ENCODE measurements around the gene IL7R. TPM values are rescaled to one million over a fixed set of nuclear protein-coding genes. Genes with fewer than 3 reads are reported as not detected.

The IL7R gene, protein sequence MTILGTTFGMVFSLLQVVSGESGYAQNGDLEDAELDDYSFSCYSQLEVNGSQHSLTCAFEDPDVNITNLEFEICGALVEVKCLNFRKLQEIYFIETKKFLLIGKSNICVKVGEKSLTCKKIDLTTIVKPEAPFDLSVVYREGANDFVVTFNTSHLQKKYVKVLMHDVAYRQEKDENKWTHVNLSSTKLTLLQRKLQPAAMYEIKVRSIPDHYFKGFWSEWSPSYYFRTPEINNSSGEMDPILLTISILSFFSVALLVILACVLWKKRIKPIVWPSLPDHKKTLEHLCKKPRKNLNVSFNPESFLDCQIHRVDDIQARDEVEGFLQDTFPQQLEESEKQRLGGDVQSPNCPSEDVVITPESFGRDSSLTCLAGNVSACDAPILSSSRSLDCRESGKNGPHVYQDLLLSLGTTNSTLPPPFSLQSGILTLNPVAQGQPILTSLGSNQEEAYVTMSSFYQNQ
- 0.64 TPM in 2 replicates for polyA plus RNA-seq (2013)

DNA sequence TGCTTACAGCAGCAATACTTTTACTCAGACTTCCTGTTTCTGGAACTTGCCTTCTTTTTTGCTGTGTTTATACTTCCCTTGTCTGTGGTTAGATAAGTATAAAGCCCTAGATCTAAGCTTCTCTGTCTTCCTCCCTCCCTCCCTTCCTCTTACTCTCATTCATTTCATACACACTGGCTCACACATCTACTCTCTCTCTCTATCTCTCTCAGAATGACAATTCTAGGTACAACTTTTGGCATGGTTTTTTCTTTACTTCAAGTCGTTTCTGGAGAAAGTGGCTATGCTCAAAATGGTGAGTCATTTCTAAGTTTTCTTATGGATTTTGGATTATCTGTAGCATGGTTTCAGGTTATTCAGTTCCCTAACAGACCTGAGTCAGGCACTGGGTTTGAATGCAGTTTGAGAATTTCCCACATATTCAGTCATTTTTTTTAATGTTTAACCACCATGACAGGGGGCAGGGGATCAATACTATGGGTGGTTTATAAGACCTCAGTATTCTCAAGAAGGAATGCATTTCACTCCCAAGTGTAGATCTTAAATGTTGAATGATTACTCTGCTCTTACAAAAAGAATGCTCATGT lies at the start of gene IL7R:
Gene IL7R (plus strand): TSS at position 127 of the 587 bp plus-strand sequence. CDS start 87 bp downstream, at position 214.
- no peaks in the 10 kb centered on the region for H3K79me1 ChIP-seq (ENCODE audit: low read length)
- no peaks in the 10 kb centered on the region for H3K27me3 ChIP-seq (ENCODE audit: insufficient read depth, low read length)
- H3K23ac ChIP-seq (ENCODE audit: low read length): no peak within 1 kb of the TSS
- no peak within 1 kb of the TSS for H3K4ac ChIP-seq (ENCODE audit: low read depth, low read length)
- no peak within 1 kb of the TSS for H3K27ac ChIP-seq (ENCODE audit: low read depth, low read length)
- H3K9ac ChIP-seq (ENCODE audit: low read length): no peak within 1 kb of the TSS
- no peak within 1 kb of the TSS for H3K4me2 ChIP-seq (ENCODE audit: low read length)
- H4K91ac ChIP-seq (ENCODE audit: low read depth, low read length): no peak within 1 kb of the TSS
- no peak within 1 kb of the TSS for H2AK5ac ChIP-seq (ENCODE audit: low read length)
- H2AFZ ChIP-seq (ENCODE audit: insufficient read depth, low read length, poor library complexity): no peak within 1 kb of the TSS
- H4K12ac ChIP-seq (ENCODE audit: low read depth, low read length): no peak within 1 kb of the TSS
- no peak within 1 kb of the TSS for H2BK120ac ChIP-seq (ENCODE audit: insufficient read depth, low read length, poor library complexity)
- no peak within 1 kb of the TSS for H3K18ac ChIP-seq (ENCODE audit: low read length)
- H3K4me1 ChIP-seq (ENCODE audit: control insufficient read depth in 1 of 2, insufficient read depth in 2 of 2, low read length in 2 of 2): peaks cover 0 to 3% of the 10 kb centered on the region in 2 experiments
- WGBS (ENCODE audit: extremely low coverage, insufficient coverage, insufficient read length): no CpG with 5 or more reads among the region's 1 CpG
- no peaks in the 10 kb centered on the region for H3K9me3 ChIP-seq (ENCODE audit: insufficient read depth, low read depth, low read length)
- no peaks in the 10 kb centered on the region for H3K36me3 ChIP-seq (ENCODE audit: control insufficient read depth in 1 of 2, insufficient read depth in 2 of 2, low read length in 2 of 2)
- DNase-seq: peak in 1 of 2 donors; percentile 15
- no peak within 1 kb of the TSS for H3K4me3 ChIP-seq (ENCODE audit: low read depth, low read length)
- H3K79me2 ChIP-seq (ENCODE audit: control insufficient read depth, insufficient read depth, low read length, poor library complexity): no peaks in the 10 kb centered on the region
- no peak within 1 kb of the TSS for H2BK5ac ChIP-seq (ENCODE audit: low read depth, low read length, poor library complexity)
- no peak within 1 kb of the TSS for H3K14ac ChIP-seq (ENCODE audit: low read length)
- H2BK12ac ChIP-seq (ENCODE audit: low read length): no peak within 1 kb of the TSS
- no peak within 1 kb of the TSS for H4K8ac ChIP-seq (ENCODE audit: low read depth, low read length)

DNA sequence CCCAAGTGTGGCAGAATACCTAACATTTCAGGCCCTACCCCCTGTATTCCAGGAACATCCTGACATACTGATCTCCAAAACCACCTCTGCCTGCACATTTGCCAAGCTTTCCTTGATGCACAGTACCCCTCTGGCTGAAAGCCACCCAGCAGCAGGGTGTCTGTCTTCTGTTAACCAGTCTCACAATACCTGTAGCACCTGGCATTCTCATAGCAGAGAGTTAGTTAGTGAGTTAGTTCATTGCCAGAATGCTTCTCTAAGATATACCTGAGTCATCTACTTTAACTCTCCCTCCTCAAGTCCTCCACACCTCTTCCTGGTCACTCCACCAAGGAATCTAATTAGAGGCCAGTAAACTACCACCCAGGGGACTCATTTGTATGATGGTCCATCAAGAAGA lies 46.1 kb upstream of the IL7R start:
- H2AFZ ChIP-seq (ENCODE audit: insufficient read depth, low read length, poor library complexity): no peak overlapping the region
- H3K4me3 ChIP-seq (ENCODE audit: low read depth, low read length): no peak overlapping the region
- no peak overlapping the region for H3K27ac ChIP-seq (ENCODE audit: low read depth, low read length)
- no peak overlapping the region for H3K18ac ChIP-seq (ENCODE audit: low read length)
- H4K91ac ChIP-seq (ENCODE audit: low read depth, low read length): no peak overlapping the region
- no peak overlapping the region for H3K23ac ChIP-seq (ENCODE audit: low read length)
- H2BK12ac ChIP-seq (ENCODE audit: low read length): no peak overlapping the region
- H2BK5ac ChIP-seq (ENCODE audit: low read depth, low read length, poor library complexity): no peak overlapping the region
- H3K14ac ChIP-seq (ENCODE audit: low read length): no peak overlapping the region
- H3K9ac ChIP-seq (ENCODE audit: low read length): no peak overlapping the region
- H3K79me2 ChIP-seq (ENCODE audit: control insufficient read depth, insufficient read depth, low read length, poor library complexity): no peaks in the 10 kb centered on the region
- H2AK5ac ChIP-seq (ENCODE audit: low read length): no peak overlapping the region
- H3K4ac ChIP-seq (ENCODE audit: low read depth, low read length): no peak overlapping the region
- H4K8ac ChIP-seq (ENCODE audit: low read depth, low read length): no peak overlapping the region
- peak; percentile 73 to 86 for DNase-seq
- no peaks in the 10 kb centered on the region for H3K27me3 ChIP-seq (ENCODE audit: insufficient read depth, low read length)
- no peak overlapping the region for H4K12ac ChIP-seq (ENCODE audit: low read depth, low read length)
- no peak overlapping the region for H3K4me2 ChIP-seq (ENCODE audit: low read length)
- H3K79me1 ChIP-seq (ENCODE audit: low read length): no peaks in the 10 kb centered on the region
- no peaks in the 10 kb centered on the region for H3K9me3 ChIP-seq (ENCODE audit: insufficient read depth, low read depth, low read length)
- H3K4me1 ChIP-seq (ENCODE audit: control insufficient read depth in 1 of 2, insufficient read depth in 2 of 2, low read length in 2 of 2): no peaks in the 10 kb centered on the region
- no peak overlapping the region for H2BK120ac ChIP-seq (ENCODE audit: insufficient read depth, low read length, poor library complexity)
- no peaks in the 10 kb centered on the region for H3K36me3 ChIP-seq (ENCODE audit: control insufficient read depth in 1 of 2, insufficient read depth in 2 of 2, low read length in 2 of 2)

DNA sequence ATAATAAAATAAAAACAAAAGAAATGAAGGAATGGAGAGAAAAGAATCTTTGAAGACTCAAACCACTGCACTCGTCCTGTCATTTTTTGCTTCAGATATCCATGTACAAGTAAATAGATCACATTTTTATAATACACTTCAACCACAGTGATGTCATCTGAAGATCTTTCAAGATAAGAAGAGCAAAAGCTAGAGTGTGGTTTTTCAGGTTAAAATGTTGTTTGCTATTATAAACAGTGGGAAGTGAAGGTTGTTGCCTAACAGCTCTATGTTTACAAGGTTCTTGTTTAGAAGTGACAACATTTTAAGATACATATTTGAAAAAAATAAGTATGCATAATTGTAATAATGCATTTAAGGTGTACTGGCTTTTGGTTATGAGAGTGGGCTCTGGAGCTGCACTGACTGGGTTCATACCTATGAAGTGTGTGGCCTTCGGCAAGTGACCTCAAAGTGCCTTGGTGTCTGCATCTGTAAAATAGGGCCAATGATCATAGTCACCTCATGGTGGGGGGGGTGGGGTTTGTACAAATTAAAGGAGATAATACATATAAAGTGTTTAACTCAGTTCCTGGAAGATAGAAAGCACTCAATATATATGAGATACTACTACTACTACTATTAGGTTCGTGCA lies 45.5 kb upstream of the IL7R start:
- Histone ChIP-seq H3K27me3 (ENCODE audit: insufficient read depth, low read length) (no peaks in the 10 kb centered on the region), H2AFZ (ENCODE audit: insufficient read depth, low read length, poor library complexity) (no peak overlapping the region), H4K12ac (ENCODE audit: low read depth, low read length) (no peak overlapping the region), H3K23ac (ENCODE audit: low read length) (no peak overlapping the region), H3K9ac (ENCODE audit: low read length) (no peak overlapping the region), H3K79me1 (ENCODE audit: low read length) (no peaks in the 10 kb centered on the region), H3K18ac (ENCODE audit: low read length) (no peak overlapping the region), H4K91ac (ENCODE audit: low read depth, low read length) (no peak overlapping the region), H3K27ac (ENCODE audit: low read depth, low read length) (no peak overlapping the region), H4K8ac (ENCODE audit: low read depth, low read length) (no peak overlapping the region), H3K4me1 (ENCODE audit: control insufficient read depth in 1 of 2, insufficient read depth in 2 of 2, low read length in 2 of 2) (no peaks in the 10 kb centered on the region), H3K9me3 (ENCODE audit: insufficient read depth, low read depth, low read length) (no peaks in the 10 kb centered on the region), H2BK12ac (ENCODE audit: low read length) (no peak overlapping the region), H2AK5ac (ENCODE audit: low read length) (no peak overlapping the region), H3K4me2 (ENCODE audit: low read length) (no peak overlapping the region), H2BK5ac (ENCODE audit: low read depth, low read length, poor library complexity) (no peak overlapping the region), H3K14ac (ENCODE audit: low read length) (no peak overlapping the region), H3K4ac (ENCODE audit: low read depth, low read length) (no peak overlapping the region), H3K79me2 (ENCODE audit: control insufficient read depth, insufficient read depth, low read length, poor library complexity) (no peaks in the 10 kb centered on the region), H2BK120ac (ENCODE audit: insufficient read depth, low read length, poor library complexity) (no peak overlapping the region), H3K4me3 (ENCODE audit: low read depth, low read length) (no peak overlapping the region), H3K36me3 (ENCODE audit: control insufficient read depth in 1 of 2, insufficient read depth in 2 of 2, low read length in 2 of 2) (no peaks in the 10 kb centered on the region)
- WGBS (ENCODE audit: extremely low coverage, insufficient coverage, insufficient read length): no CpG with 5 or more reads among the region's 3 CpGs
- peak; percentile 50 to 95 for DNase-seq

DNA sequence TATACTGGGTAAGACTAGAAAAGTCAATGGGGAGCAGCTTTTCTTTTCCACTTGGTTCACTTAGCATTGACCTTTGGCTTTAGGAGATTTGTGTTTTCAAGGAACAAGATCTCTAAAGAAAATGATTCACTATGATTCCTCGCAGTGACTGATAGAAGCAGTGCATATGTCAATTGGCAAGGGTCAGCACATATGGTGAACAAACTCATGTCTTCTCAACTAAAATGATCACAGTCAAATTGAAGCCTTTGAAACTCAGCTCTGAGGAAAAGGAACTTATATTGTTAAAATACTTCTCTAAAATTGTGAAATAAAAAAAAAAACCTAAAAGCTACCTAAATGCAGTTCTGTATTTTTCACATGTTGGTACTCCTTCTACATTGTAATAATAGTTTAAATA lies 43.2 kb upstream of the IL7R start:
- no peak overlapping the region for H4K91ac ChIP-seq (ENCODE audit: low read depth, low read length)
- H3K79me1 ChIP-seq (ENCODE audit: low read length): no peaks in the 10 kb centered on the region
- no peak for DNase-seq
- no peak overlapping the region for H2BK120ac ChIP-seq (ENCODE audit: insufficient read depth, low read length, poor library complexity)
- H3K27ac ChIP-seq (ENCODE audit: low read depth, low read length): no peak overlapping the region
- H3K27me3 ChIP-seq (ENCODE audit: insufficient read depth, low read length): no peaks in the 10 kb centered on the region
- H3K4ac ChIP-seq (ENCODE audit: low read depth, low read length): no peak overlapping the region
- no peaks in the 10 kb centered on the region for H3K36me3 ChIP-seq (ENCODE audit: control insufficient read depth in 1 of 2, insufficient read depth in 2 of 2, low read length in 2 of 2)
- no peak overlapping the region for H4K8ac ChIP-seq (ENCODE audit: low read depth, low read length)
- no peak overlapping the region for H2AFZ ChIP-seq (ENCODE audit: insufficient read depth, low read length, poor library complexity)
- no peaks in the 10 kb centered on the region for H3K79me2 ChIP-seq (ENCODE audit: control insufficient read depth, insufficient read depth, low read length, poor library complexity)
- H4K12ac ChIP-seq (ENCODE audit: low read depth, low read length): no peak overlapping the region
- H3K4me2 ChIP-seq (ENCODE audit: low read length): no peak overlapping the region
- H3K4me3 ChIP-seq (ENCODE audit: low read depth, low read length): no peak overlapping the region
- no peak overlapping the region for H3K18ac ChIP-seq (ENCODE audit: low read length)
- no peak overlapping the region for H2BK12ac ChIP-seq (ENCODE audit: low read length)
- H3K23ac ChIP-seq (ENCODE audit: low read length): no peak overlapping the region
- H2AK5ac ChIP-seq (ENCODE audit: low read length): no peak overlapping the region
- WGBS (ENCODE audit: extremely low coverage, insufficient coverage, insufficient read length): no CpG with 5 or more reads among the region's 1 CpG
- no peaks in the 10 kb centered on the region for H3K4me1 ChIP-seq (ENCODE audit: control insufficient read depth in 1 of 2, insufficient read depth in 2 of 2, low read length in 2 of 2)
- no peaks in the 10 kb centered on the region for H3K9me3 ChIP-seq (ENCODE audit: insufficient read depth, low read depth, low read length)
- H3K9ac ChIP-seq (ENCODE audit: low read length): no peak overlapping the region
- H2BK5ac ChIP-seq (ENCODE audit: low read depth, low read length, poor library complexity): no peak overlapping the region
- no peak overlapping the region for H3K14ac ChIP-seq (ENCODE audit: low read length)
